Neural cell (in vitro differentiated cells): ENCODE data around the gene TAAR1. TPM values are rescaled to one million over a fixed set of nuclear protein-coding genes. Genes with fewer than 3 reads are reported as not detected.

Experiments
- H2AFZ ChIP-seq: fragments of 200-600, 300-800 bp; sonication (generic), shearing (Covaris generic); 2 replicates; pipeline ENCODE4 v1.6.0; 2014; ENCODE audit warnings: low read depth, mild to moderate bottlenecking, antibody characterized with exemption, low read length, moderate library complexity
- H3F3A ChIP-seq: fragments of 200-600 bp; shearing (Covaris generic); 2 replicates; pipeline ENCODE4 v1.6.1; 2016; ENCODE audit warnings: mild to moderate bottlenecking, moderate library complexity, mixed read lengths, antibody characterized with exemption, low read length; ENCODE audit not compliant: insufficient read depth, poor library complexity, severe bottlenecking
- H3K27ac ChIP-seq: fragments of 200-600, 300-800 bp; sonication (generic), shearing (Covaris generic); 2 replicates; pipeline ENCODE4 v1.5.1; 2014; ENCODE audit warnings: mild to moderate bottlenecking, low read length, moderate library complexity
- H3K27me3 ChIP-seq: fragments of 300-800, 200-600 bp; sonication (generic), shearing (Covaris generic); 2 replicates; pipeline ENCODE4 v1.6.0; 2014; ENCODE audit warnings: mild to moderate bottlenecking, low read depth, low read length, moderate library complexity; ENCODE audit not compliant: insufficient read depth
- H3K36me3 ChIP-seq: fragments of 300-800, 200-600 bp; sonication (generic), shearing (Covaris generic); 2 replicates; pipeline ENCODE4 v1.5.1; 2014; ENCODE audit warnings: mild to moderate bottlenecking, antibody characterized with exemption, low read length, moderate library complexity; ENCODE audit not compliant: insufficient read depth
- H3K4me2 ChIP-seq: fragments of 300-800, 200-600 bp; sonication (generic), shearing (Covaris generic); 2 replicates; pipeline ENCODE4 v1.6.0; 2014; ENCODE audit warnings: mild to moderate bottlenecking, low read length
- H3K4me3 ChIP-seq: fragments of 300-800, 200-600 bp; sonication (generic), shearing (Covaris generic); 2 replicates; pipeline ENCODE4 v1.5.1; 2014; ENCODE audit warnings: mild to moderate bottlenecking, low read length, moderate library complexity
- H3K79me2 ChIP-seq: fragments of 200-600 bp; shearing (Covaris generic); replicated peaks from 2 replicates; pipeline ENCODE4 v1.6.0; 2014; ENCODE audit warnings: mild to moderate bottlenecking, low read length, moderate library complexity; ENCODE audit not compliant: insufficient read depth
- H3K9ac ChIP-seq: fragments of 300-800, 200-600 bp; sonication (generic), shearing (Covaris generic); 2 replicates; pipeline ENCODE4 v1.6.1; 2016; ENCODE audit warnings: mild to moderate bottlenecking, low read length, mixed read lengths
- H3K9me2 ChIP-seq: fragments of 200-600 bp; shearing (Covaris generic); 2 replicates; pipeline ENCODE4 v1.6.1; 2016; ENCODE audit warnings: mild to moderate bottlenecking, low read length, mixed read lengths; ENCODE audit not compliant: insufficient read depth
- H3K9me3 ChIP-seq: fragments of 200-600, 300-800 bp; sonication (generic), shearing (Covaris generic); 2 replicates; pipeline ENCODE4 v1.6.1; 2016; ENCODE audit warnings: mild to moderate bottlenecking, mixed run types, low read length, moderate library complexity, mixed read lengths
- H4K20me1 ChIP-seq: fragments of 200-600 bp; shearing (Covaris generic); 2 replicates; pipeline ENCODE4 v1.6.1; 2016; ENCODE audit warnings: mild to moderate bottlenecking, mixed run types; ENCODE audit not compliant: insufficient read depth
- EP300 ChIP-seq: fragments of 450-650 bp; conservative IDR thresholded peaks from 2 replicates; pipeline ENCODE4 v1.6.1; 2014; ENCODE audit warnings: antibody characterized with exemption, mild to moderate bottlenecking, moderate library complexity; ENCODE audit not compliant: poor library complexity, severe bottlenecking
- EZH2 ChIP-seq: fragments of 200-600, 300-800 bp; shearing (Covaris generic), sonication (generic); IDR thresholded peaks from 2 replicates; pipeline ENCODE4 v1.6.1; 2014; ENCODE audit warnings: antibody characterized with exemption, low read length, borderline replicate concordance, mild to moderate bottlenecking; ENCODE audit not compliant: insufficient read depth, poor library complexity, severe bottlenecking
- MXI1 ChIP-seq: fragments of 450-650 bp; conservative IDR thresholded peaks from 2 replicates; pipeline ENCODE4 v1.6.1; 2014; ENCODE audit warnings: antibody characterized with exemption, mild to moderate bottlenecking; ENCODE audit not compliant: poor library complexity, severe bottlenecking
- POLR2AphosphoS5 ChIP-seq: IDR thresholded peaks from 2 replicates; pipeline ENCODE4 v1.6.1; 2012
- RAD21 ChIP-seq: fragments of 450-650 bp; conservative IDR thresholded peaks from 2 replicates; pipeline ENCODE4 v1.6.1; 2014; ENCODE audit warnings: antibody characterized with exemption, mild to moderate bottlenecking, moderate library complexity
- SMC3 ChIP-seq: fragments of 450-650 bp; conservative IDR thresholded peaks from 2 replicates; pipeline ENCODE4 v1.6.1; 2014; ENCODE audit warnings: antibody characterized with exemption, mild to moderate bottlenecking, moderate library complexity; ENCODE audit not compliant: poor library complexity
- TAF1 ChIP-seq: IDR thresholded peaks from 2 replicates; pipeline ENCODE4 v1.6.1; 2012; ENCODE audit warnings: low read depth
- polyA plus RNA-seq: library from polyadenylated mRNA; depleted of rRNA; stranded (reverse); fragments of >200 nt; gene quantifications from 2 replicates; pipeline ENCODE4 v1.2.3, GENCODE V29; 2014
- TF ChIP-seq, protein P1 (sequence below): IDR thresholded peaks from 2 replicates; pipeline ENCODE4 v1.6.1; 2012; ENCODE audit warnings: borderline replicate concordance
- TF ChIP-seq, protein P2 (sequence below): fragments of 450-650 bp; IDR thresholded peaks from 2 replicates; pipeline ENCODE4 v1.5.1; 2014; ENCODE audit warnings: antibody characterized with exemption, mild to moderate bottlenecking, moderate library complexity; ENCODE audit not compliant: poor library complexity, severe bottlenecking

The TAAR1 gene
- polyA plus RNA-seq, 1 donor from 2014 or later = not detected

DNA sequence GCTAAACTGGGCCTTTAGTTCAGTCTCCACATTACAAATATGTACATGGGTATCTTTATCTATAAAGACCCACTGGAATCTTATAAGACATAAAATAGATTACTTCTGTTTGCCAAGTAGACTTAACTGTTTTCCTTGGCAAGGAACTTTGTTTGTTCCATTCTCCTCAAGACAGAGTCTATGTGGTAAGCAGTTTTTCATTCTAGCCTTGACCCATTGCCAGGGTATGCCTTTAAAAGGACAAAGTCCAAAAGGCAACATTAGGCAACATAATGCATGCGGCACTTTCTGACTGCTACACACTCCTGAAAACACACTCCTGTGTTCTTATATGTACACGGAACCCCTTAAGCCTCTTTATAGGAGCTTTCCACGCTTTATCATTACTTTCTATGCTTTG lies 34.5 kb upstream of the TAAR1 start:
- Histone ChIP-seq H3K9ac (no peak overlapping the region), H3K9me3 (no peaks in the 10 kb centered on the region), H3K9me2 (no peaks in the 10 kb centered on the region), H3K36me3 (no peaks in the 10 kb centered on the region), H4K20me1 (no peaks in the 10 kb centered on the region), H3K4me2 (no peak overlapping the region), H2AFZ (no peak overlapping the region), H3K27me3 (no peaks in the 10 kb centered on the region), H3K79me2 (no peaks in the 10 kb centered on the region), H3K27ac (no peak overlapping the region), H3F3A (no peaks in the 10 kb centered on the region), H3K4me3 (no peak overlapping the region)
- no peak for TF ChIP-seq SMC3
- no peak for TF ChIP-seq TAF1

GRCh38 chr6:132690678-132691077 lies 31.7 kb upstream of the TAAR1 start:
- Histone ChIP-seq H3K79me2 (no peaks in the 10 kb centered on the region), H3K4me2 (no peak overlapping the region), H3F3A (no peaks in the 10 kb centered on the region), H4K20me1 (no peaks in the 10 kb centered on the region), H3K9ac (no peak overlapping the region), H3K27ac (no peak overlapping the region), H3K27me3 (no peaks in the 10 kb centered on the region), H3K9me2 (no peaks in the 10 kb centered on the region), H3K9me3 (no peaks in the 10 kb centered on the region), H3K36me3 (no peaks in the 10 kb centered on the region), H2AFZ (no peak overlapping the region), H3K4me3 (no peak overlapping the region)
- TF ChIP-seq RAD21 (no peak), TAF1 (no peak)
- TF ChIP-seq, protein P1, sequence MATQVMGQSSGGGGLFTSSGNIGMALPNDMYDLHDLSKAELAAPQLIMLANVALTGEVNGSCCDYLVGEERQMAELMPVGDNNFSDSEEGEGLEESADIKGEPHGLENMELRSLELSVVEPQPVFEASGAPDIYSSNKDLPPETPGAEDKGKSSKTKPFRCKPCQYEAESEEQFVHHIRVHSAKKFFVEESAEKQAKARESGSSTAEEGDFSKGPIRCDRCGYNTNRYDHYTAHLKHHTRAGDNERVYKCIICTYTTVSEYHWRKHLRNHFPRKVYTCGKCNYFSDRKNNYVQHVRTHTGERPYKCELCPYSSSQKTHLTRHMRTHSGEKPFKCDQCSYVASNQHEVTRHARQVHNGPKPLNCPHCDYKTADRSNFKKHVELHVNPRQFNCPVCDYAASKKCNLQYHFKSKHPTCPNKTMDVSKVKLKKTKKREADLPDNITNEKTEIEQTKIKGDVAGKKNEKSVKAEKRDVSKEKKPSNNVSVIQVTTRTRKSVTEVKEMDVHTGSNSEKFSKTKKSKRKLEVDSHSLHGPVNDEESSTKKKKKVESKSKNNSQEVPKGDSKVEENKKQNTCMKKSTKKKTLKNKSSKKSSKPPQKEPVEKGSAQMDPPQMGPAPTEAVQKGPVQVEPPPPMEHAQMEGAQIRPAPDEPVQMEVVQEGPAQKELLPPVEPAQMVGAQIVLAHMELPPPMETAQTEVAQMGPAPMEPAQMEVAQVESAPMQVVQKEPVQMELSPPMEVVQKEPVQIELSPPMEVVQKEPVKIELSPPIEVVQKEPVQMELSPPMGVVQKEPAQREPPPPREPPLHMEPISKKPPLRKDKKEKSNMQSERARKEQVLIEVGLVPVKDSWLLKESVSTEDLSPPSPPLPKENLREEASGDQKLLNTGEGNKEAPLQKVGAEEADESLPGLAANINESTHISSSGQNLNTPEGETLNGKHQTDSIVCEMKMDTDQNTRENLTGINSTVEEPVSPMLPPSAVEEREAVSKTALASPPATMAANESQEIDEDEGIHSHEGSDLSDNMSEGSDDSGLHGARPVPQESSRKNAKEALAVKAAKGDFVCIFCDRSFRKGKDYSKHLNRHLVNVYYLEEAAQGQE = no peak

GRCh38 chr6:132687306-132687705 lies 28.3 kb upstream of the TAAR1 start:
- H4K20me1 ChIP-seq = no peaks in the 10 kb centered on the region
- no peaks in the 10 kb centered on the region for H3K36me3 ChIP-seq
- H3K4me2 ChIP-seq = no peak overlapping the region
- no peaks in the 10 kb centered on the region for H3K79me2 ChIP-seq
- no peak overlapping the region for H3K27ac ChIP-seq
- TF ChIP-seq, protein P1 = no peak
- TF ChIP-seq TAF1 = no peak
- no peak for TF ChIP-seq EP300
- TF ChIP-seq, protein P2, sequence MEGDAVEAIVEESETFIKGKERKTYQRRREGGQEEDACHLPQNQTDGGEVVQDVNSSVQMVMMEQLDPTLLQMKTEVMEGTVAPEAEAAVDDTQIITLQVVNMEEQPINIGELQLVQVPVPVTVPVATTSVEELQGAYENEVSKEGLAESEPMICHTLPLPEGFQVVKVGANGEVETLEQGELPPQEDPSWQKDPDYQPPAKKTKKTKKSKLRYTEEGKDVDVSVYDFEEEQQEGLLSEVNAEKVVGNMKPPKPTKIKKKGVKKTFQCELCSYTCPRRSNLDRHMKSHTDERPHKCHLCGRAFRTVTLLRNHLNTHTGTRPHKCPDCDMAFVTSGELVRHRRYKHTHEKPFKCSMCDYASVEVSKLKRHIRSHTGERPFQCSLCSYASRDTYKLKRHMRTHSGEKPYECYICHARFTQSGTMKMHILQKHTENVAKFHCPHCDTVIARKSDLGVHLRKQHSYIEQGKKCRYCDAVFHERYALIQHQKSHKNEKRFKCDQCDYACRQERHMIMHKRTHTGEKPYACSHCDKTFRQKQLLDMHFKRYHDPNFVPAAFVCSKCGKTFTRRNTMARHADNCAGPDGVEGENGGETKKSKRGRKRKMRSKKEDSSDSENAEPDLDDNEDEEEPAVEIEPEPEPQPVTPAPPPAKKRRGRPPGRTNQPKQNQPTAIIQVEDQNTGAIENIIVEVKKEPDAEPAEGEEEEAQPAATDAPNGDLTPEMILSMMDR = no peak
- TF ChIP-seq MXI1 = no peak
- no peak for TF ChIP-seq EZH2
- no peak for TF ChIP-seq POLR2AphosphoS5
- H3F3A ChIP-seq = no peaks in the 10 kb centered on the region
- no peaks in the 10 kb centered on the region for H3K9me2 ChIP-seq
- H3K9ac ChIP-seq = no peak overlapping the region
- H2AFZ ChIP-seq = no peak overlapping the region
- no peaks in the 10 kb centered on the region for H3K9me3 ChIP-seq
- no peak overlapping the region for H3K4me3 ChIP-seq
- H3K27me3 ChIP-seq = no peaks in the 10 kb centered on the region
